Stimulated activated CD4-positive, alpha-beta T cell treated with anti-CD3 and anti-CD28 coated beads, Interleukin-2, amount 100 ng/mL, for 4 hours (primary cell): ENCODE results near the gene SMOC1.
"Not testable (repeated sequence)": the region's sequence is repeated elsewhere in the genome, so short reads cannot be mapped to it uniquely, and the experiment has no call there.

Experiments
- DNase-seq: peaks from one replicate; pipeline ENCODE4 v3.0.0-alpha.2; 2020; ENCODE audit warnings: low read depth

Gene SMOC1

DNA sequence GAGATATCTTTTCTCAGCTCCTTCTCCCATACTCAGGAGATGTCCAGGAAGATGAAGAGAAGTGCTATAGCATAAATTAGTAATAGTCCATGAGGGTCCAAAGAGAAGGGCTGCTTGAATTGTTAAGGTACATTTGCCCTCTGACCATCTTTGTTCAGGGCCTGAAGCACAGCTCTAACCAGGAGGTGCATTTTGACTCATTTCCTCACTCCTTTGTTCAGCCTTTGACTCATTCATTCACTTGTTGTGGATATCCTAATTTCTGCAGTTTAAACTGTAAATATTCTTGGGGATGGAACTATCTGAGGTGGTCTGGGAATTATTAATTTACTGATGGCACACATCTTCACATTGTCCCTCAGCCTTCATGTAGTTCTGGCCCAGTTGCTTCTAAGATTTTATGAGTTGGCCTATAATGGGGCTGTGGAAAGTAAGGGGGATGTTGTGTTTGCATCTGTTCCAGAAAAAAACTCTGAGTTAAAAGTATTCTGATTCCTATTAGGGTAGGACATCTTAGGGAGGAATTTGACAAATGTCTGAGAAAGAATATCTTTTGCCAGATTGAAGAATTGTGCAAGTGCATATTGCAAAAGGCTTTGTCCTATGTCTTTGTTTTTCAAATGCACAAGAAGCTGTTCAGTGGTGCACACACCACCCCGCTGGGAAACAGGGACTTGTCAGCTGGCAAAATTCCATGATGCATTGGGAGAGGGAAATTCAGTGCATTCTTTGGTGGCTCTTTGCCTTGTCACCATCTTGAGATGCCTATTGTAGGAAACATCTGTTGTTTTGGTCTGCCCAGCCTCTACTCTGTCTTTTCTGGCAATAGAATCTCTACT, 22.1 kb downstream of the SMOC1 start:
- DNase-seq, result no peak

DNA sequence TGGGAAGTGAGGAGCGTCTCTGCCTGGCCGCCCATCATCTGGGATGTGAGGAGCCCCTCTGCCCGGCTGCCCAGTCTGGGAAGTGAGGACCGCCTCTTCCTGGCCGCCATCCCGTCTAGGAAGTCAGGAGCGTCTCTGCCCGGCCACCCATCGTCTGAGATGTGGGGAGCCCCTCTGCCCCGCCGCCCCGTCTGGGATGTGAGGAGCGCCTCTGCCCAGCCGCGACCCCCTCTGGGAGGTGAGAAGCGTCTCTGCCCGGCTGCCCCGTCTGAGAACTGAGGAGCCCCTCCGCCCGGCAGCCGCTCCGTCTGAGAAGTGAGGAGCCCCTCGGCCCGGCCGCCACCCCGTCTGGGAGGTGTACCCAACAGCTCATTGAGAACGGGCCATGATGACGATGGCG, 23.8 kb downstream of the SMOC1 start:
- DNase-seq, result not testable (repeated sequence)

DNA sequence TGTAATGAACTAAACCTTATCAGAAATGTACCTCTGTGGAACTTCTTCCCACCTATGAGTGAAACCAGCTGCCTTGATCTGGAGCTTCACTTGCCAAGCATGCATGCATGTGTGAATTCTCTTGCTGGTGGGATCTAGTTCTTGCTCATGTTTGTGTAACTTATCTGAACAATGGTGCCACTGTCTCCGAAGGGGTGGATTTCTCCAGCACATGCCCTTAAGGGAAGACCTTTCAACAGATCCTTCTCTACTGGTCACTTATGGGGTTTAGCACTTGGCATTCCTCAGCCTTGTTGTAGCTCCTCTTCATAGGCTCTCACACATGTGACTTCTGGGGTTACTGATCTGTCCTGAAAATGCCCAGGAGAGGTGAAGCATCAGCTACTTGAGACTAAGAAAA, 25.0 kb downstream of the SMOC1 start:
- no peak for DNase-seq

DNA sequence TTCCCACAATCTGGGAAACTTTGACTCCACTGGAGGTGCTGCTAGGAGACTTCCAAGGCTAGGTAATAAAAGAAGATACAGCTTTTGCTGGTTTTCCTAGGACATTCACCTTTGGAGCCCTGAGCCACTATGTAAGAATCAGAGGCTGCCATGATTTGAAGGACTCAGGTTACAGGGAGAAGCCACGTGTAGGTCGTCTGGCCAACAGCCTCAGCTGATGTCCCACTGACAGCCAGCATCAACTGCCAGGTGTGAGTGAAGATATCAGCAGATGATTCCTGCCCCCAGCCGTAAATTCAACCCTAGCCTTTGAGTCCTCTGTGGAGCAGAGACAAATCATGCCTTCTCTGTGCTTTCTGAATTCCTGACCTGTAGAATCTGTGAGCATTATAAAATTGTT, 27.0 kb downstream of the SMOC1 start:
- DNase-seq, result no peak

DNA sequence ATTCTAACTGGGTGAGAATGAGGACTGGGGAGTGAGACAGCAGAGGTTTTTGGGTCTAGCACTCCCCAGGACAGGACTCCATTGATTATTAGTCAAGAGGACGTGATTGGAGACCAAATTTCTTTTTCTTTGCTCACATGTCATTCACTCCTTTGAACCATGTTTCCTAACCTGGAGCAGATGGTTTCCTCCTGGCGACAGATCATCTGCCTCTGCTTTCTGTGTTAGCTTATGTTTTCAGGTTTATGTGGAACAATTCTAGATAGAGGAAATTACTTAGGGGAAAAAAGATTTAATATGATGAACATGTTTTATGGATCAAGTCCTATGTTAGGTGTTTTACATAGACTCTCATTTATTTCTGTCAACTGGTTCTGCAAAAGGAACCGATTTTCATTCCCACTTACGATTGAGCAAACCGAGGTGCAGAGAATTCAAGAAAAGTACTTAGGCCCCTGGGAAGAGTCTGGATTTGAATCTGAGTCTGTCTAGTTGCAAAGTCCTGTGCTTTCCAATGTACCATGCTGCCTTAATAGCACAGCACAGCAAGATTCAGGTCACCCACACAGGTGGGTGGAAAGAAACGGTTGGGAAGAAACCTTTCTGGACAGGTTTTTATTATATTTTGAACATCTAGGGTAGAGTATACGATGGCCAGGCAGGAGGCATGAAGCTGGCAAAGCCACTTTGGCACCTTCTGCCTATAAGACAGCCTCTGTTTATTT, 30.8 kb downstream of the SMOC1 start:
- no peak for DNase-seq

DNA sequence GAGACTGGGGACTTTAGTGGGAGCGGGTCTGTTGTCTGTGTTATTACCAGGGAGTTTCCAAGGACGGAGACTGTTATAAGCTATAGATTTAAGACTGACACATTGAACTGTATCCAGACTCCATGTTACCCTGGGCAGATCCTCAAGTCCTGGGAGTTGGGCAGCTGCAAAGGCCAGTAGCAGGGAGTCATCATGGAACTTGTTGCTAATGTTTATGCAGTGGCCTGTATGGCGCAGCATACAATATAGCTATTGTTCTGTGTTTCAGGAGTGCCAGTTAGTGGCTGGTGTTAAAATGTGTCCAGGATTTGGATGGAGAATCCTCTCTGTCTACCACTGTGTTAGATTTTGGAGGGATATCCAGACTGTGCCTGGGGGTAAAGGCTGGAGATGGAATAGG, 31.7 kb downstream of the SMOC1 start:
- no peak for DNase-seq

DNA sequence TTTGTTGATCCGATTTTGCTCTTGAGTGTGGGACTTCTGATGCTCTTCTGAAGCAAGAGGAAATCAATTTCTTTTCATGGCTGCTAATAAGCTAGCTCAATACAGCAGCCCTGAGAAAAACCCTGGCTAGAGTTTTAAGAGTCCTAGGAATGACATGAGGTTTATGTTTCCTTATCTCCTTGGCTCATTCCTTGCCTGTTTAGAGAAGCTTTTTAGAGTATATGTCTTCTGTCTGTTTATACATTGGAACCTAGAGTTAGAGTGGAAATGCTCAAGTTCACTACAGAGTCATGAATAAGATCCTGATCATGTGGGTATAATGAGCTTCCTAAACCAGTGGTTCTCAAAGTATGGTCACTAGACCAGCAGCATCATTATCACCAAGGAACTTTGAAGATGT, 34.5 kb downstream of the SMOC1 start:
- no peak for DNase-seq

DNA sequence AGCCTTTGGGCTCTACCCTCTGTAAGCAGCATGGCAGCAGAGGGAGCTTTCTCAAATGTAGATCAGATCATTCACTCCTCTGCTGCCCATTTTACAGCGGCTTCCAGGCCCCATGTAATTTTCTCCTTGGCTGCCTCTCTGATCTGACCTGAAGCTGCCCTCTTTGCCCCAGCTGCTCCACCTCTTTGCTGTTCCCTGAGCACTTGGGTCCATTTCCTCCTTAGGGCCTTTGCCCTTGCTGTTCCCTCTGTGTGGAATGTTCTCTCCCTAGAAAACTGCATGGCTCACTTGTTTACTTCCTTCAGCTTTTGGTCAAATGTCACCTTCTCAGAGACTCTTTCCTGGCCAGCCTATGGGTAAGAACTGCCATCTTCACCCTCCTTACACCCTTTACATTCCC, 37.2 kb downstream of the SMOC1 start:
- no peak for DNase-seq

DNA sequence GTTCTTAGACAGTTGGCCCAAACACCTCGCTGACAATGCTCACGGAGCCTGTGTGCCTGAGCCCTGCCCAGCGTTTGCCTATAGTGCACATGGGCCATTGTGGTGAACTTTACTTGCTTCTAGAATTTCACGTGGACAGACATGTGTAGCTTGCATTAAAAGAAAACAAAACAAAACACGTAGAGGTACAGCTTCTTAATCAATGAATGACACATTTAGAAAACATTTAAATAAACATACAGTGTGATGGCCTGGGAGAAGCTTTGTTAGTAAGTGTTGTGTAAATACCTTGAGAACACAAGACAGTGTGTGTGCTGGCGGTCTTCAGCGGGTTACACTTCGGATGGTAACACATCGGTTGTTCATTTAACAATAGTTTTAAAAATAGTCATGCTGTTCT, 38.1 kb downstream of the SMOC1 start:
- DNase-seq, result no peak

DNA sequence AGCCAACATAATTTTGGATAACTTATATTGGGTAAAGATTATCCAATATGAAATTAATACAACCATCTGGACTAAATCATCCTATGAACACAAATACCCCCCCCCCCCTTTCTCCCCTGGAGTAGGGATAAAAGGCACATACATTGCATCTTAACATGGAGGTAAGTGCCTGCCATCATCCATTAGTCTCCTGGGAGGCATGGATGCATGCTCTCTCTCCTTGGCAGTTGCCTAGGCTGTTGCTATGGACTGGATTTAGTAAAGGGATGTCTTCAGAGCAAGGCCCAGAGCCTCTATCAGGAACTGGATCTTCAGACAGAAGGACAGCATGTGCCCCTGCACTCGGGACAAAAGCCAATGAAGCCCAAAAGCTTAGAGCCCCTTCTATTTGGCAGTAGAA, 40.6 kb downstream of the SMOC1 start:
- DNase-seq, result no peak

DNA sequence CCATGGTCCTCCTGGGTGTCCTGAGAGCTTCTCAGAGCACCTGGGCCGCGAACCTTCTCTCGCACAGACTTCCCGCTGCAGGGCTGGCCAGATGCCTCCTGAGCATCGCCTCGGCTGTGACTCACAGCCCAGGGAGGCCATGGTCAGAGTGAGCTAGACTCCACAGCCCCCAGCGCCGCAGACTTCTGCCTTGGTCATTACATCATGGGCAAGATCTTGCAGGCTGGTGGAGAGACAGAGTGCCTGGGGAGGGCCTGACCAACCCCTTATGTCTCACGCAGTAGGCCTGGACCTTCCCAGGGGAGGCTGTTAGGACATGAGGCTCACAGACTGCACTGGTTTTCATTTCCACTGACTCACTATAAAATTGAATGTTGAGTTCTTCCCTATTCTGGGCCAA, 41.8 kb downstream of the SMOC1 start:
- DNase-seq, result no peak

DNA sequence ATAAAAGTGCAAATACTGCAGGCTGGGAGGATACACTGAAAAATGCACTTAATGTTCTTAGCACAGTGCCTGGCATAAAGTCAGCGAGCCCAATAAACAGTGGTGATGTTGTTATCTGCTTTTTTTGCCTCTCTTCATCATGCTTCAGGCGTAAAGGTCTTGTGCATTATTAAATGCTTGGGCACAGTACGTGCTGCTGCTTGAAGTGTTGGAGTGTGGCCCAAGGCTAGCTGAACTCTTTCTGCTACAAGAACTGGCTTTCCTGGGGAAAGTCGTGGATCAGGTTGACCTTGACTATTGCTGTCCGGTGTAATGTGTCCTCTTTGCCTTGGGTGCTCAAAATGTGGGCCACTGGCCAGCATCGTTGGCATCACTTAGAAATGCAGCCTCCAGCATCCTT, 43.0 kb downstream of the SMOC1 start:
- DNase-seq, result no peak

DNA sequence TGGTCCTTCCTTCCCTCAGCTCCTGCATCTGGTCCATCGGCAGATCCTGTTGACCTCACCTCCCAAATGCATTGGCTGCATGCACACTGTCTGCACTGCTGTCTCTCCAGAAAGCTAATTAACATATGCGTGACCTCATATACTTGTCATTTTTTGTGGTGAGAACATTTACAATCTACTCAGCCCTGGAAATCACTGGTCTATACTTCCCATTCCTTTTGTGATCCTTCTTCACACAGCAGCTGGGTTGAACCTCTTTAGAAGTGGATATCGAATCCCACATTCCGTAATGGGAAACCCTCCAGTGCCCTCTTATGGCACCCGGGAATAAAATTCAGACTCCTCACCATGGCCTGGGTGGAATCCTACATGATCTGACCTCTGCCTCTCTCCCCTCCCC, 45.0 kb downstream of the SMOC1 start:
- DNase-seq, result no peak

DNA sequence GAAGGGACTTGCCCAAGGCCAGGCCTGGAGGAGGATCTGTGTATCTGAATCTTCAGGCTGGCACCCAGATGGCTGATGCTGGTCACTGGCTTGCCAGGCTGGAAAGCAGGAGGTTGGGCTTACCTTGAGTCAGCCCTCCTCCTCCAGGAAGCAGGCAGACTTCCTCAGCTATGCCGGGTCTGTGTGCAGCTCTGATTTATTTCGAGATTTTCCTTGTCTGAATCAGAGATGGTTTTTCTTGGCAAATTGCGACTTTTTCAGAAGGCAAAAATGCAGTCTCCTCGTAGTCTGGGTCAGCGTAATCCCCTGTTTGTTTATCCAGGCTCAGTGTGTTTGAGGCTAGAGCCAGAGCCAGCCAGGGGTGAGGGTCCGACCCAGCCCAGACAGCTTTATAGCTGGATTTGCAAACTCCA, 48.9 kb downstream of the SMOC1 start:
- no peak for DNase-seq

DNA sequence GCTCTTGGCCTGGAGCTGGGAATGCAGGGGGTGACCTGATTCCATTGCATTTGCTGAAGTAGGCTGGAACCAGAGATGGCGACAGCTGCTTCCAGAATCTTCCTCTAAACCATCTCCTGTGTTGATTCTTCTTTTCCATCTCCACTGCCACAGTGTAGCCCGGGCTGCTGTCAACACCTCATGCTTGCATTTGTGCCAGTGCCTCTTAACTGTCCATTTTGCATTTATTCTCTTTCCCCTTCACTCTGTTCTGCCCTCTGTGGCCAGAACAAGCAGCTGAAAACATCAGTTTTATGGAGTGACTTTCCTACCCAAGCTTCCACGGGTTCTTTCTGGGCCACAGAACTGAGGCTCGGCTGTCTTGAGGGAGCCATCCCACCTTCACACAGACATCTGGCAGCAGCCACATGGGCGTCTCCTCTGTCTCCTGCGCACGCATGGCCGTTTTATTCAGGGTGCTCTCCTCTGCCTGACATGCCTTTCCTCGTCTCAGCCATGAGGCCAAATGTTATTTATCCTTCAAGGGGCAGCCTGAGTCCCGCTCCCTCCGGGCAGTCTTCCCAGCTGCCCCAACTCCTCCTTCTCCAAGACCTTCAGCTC, 51.7 kb downstream of the SMOC1 start:
- no peak for DNase-seq

DNA sequence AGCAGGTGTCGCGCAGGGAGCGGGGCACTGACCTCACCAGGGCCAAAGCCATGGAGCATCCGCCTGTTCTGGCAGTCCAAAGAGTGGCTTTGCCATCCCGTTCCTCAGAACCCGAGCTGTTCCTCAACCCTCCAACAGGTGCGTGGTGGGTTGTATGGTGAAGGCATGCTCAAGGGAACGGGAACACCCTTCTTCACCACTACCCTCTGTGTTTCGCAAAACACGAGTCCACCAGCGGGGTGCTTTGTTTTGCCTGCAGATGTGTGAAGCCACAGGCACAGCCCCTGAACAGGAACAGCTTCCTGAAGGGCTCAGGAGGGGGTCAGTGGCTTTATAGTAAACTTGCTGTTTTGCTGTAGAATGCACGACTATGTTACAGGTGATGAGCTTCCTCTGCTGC, 52.7 kb downstream of the SMOC1 start:
- no peak for DNase-seq

DNA sequence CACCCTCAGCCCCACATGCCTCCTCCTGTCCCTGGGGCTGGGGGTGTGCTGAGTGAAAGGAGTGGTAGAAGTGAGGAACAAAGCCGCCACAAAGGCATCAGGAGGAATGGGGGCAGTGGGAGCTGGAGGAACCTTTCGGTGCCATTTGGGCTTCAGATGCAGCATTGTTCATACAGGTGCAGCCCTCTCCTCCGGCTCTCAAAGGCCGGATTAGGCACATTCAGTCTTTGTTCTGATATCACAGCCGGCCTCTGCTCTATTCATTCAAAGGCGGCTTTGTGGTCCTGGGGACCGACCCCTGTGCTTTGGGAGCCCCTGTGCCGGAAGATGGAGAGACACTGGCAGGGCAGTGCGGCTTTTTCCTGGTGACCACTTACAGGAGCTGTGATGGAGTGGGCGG, 53.2 kb downstream of the SMOC1 start:
- DNase-seq, result no peak

DNA sequence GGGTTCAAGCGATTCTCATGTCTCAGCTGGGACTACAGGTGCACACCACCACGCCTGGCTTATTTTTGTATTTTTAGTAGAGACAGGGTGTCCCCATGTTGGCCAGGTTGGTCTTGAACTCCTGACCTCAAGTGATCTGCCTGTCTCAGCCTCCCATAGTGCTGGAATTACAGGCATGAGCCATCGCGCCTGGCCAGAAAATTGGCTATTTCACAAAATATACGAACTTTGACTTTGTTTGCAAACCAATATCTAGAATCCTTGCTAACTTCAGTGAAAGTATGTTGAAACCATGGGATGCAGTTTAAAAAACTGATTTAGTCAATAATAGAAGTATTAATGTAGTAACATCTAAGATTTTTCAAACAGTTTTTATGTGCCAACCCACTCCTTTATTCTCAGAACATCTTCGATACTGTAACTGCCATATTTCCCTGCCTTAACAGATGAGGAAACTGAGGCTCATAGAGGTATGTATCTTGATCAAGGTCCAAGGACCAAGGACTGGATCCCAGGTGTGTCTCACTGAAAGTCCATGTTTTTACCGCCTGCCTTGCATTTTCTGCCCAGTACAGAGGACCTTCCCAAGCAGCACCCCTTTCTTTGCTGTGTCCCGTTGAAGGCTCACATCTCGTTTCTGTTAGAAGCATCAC, 54.5 kb downstream of the SMOC1 start:
- no peak for DNase-seq

DNA sequence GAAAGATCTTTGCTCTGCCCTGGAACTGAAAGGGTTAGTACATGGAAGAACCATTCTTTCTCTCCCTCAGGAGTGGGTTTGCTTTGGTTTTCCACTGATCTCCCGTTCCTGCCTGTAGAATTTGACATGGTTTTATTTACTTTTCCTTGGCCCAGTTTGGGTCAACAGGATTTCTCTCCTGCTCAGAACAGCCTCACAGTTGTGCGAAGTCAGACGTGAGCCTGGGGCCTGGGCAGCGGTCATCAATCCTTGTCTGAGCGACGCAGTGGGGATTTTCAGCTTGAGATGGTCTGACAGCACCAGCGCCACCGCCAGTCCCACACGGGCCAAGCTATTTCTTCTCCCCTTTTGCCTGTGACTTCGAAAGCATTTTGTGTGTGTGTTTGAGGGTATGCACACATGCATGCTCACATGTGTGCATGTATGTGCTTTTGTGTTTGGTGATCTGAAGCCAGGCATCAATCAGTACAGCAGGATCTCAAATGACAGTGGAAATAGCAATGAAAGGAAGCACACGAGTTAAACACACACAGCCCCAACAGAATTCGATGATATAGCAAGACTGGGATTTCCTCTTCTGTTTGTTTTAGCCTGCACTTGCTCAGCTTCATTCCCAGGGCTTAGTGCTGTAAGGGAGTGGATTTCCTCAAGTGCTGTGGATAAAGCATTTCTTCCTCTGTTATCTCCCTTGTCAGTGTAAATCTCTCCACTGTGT, 58.3 kb downstream of the SMOC1 start:
- no peak for DNase-seq

DNA sequence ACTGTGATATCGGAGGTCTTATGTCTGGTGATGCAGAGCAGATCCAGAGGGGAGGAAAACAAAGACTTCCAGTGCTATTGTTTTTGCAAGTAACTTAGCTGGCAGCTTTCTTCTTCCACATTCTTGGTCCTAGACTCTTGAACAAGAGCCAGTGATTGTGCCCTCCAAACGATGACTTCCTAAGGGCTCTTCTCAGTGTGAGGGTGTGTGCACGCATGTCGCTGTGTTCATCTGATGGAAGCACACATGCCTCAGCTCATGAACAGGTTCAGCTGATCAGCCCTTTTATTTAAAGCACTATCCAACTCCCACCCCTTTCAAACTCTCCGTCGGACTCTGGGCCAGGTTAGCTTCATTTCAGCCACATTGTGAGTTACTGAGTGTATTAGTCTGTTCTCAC, 59.5 kb downstream of the SMOC1 start:
- no peak for DNase-seq

DNA sequence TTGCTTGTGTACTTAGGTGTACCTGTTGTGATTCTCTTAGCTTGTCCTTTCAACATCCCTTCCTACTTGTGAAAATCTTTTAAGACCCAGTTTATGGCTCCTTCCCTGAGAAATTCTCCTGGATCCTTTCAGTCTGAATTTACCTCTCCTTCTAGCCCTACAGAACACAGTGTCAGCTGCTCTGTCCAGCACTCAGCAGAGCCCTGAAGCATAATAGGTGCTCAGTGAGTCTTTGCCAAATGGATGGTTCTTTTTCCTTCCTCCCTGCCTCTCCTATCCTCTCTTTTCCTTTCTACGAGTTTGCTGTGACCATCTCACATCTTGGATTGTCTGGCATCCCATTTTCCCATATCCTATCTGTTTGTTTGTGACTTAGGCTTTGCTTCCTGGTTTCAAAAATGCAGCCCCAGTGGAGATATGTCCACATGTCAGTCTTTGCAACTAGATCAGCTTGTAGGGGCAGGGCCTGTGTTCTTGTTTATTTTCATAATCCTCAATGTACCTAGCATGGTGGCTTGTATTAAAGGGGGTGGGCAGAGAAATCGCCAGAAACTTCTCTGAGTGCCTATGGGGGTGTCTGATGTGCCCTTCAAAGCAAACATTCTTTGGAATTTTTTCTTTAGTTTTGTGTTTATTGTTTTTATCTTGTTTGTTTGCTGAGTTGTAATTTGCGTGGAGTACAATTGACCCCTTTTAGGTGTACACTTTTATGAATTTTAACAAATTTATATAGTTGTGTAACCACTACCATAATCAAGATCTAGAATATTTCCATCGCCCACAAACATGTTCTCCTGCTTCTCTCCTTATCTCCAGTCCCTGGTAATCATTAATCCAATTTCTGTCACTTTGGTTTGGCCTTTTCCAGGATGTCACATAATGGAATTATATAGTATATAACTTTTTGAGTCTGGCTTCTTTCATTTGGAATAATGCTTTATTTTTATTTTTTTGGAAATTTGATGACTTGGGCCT, 62.8 kb downstream of the SMOC1 start:
- no peak for DNase-seq
